Heart right ventricle (tissue), 16 donors: Measurements from ENCODE around the gene TOPAZ1. TPM values are rescaled to one million over a fixed set of nuclear protein-coding genes. Genes with fewer than 3 reads are reported as not detected.
"Not testable (repeated sequence)": the region's sequence is repeated elsewhere in the genome, so short reads cannot be mapped to it uniquely, and the experiment has no call there.

Source experiments
- ATAC-seq, 8 donors: fragments of 200-7000 bp; cut with Tn5 transposase; one replicate each; pipeline ENCODE4 v1.9.1; 2020; ENCODE audit warnings: mild to moderate bottlenecking in 8 of 8, moderate library complexity in 8 of 8, moderate number of reproducible peaks in 1 of 8
- DNase-seq, 2 donors: peaks; one replicate each; pipeline ENCODE4 v3.0.0-alpha.2; 2020
- H3K27ac ChIP-seq, 10 donors: fragments of 200-600 bp; sonication (generic) in 2 of 10; one replicate each; pipeline versions ENCODE4 v1.5.0 to v1.8.0; 2020 to 2022; ENCODE audit warnings: mild to moderate bottlenecking in 3 of 10
- H3K27me3 ChIP-seq, 7 donors: fragments of 200-600 bp; one replicate each; pipeline ENCODE4 v1.8.0; 2021 to 2022; ENCODE audit warnings: mild to moderate bottlenecking in 2 of 7
- H3K36me3 ChIP-seq, 9 donors: fragments of 200-600 bp; sonication (generic) in 1 of 9; one replicate each; pipeline versions ENCODE4 v1.5.0 to v1.8.0; 2020 to 2022; ENCODE audit warnings: mild to moderate bottlenecking in 2 of 9
- H3K4me1 ChIP-seq, 9 donors: fragments of 200-600 bp; sonication (generic) in 1 of 9; one replicate each; pipeline versions ENCODE4 v1.5.0 to v1.8.0; 2020 to 2022; ENCODE audit warnings: mild to moderate bottlenecking in 4 of 9
- H3K4me3 ChIP-seq, 10 donors: fragments of 200-600 bp; sonication (generic) in 2 of 10; one replicate each; pipeline versions ENCODE4 v1.5.0 to v1.8.0; 2020 to 2022; ENCODE audit warnings: mild to moderate bottlenecking in 7 of 10, moderate library complexity in 2 of 10
- H3K9me3 ChIP-seq, 11 donors: fragments of 200-600 bp in 10 of 11; sonication (generic) in 2 of 11; one replicate each; pipeline versions ENCODE4 v1.5.0 to v1.8.0; 2013 to 2022; ENCODE audit warnings: mild to moderate bottlenecking in 2 of 11, control low read depth in 1 of 11, moderate library complexity in 1 of 11
- WGBS, 2 donors: extraction: QIAGEN DNeasy Blood & Tissue Kit; methylation state at CpG; one replicate each; pipeline ENCODE4 v1.1.7; 2013; ENCODE audit warnings: inconsistent platforms in 1 of 2; 5-methylcytosine and 5-hydroxymethylcytosine counted together
- intact Hi-C, 10 donors: fragments of 100-400 bp; cut with DNase I; formaldehyde crosslinking; loops; one replicate each; pipeline versions ENCODE4 v1.11.1 to v1.14.2; 2022
- polyA plus RNA-seq, 2 donors: library from polyadenylated mRNA; stranded (reverse); fragments of 200-250 nt; gene quantifications; one replicate each; pipeline ENCODE4 v1.2.3, GENCODE V29; 2013
- total RNA-seq, 10 donors: library from RNA; stranded (reverse); fragmentation: NEBNext Ultra II Directional in 3 of 10; extraction: Animal tissue kit (Norgen Biotek cat#: 25700) in 3 of 10; gene quantifications; one replicate each; pipeline versions ENCODE4 v1.2.1 to v1.2.4, GENCODE V29; 2021 to 2023
- TF ChIP-seq, protein P1 (sequence below), 9 donors: fragments of 200-600 bp; sonication (generic) in 2 of 9; IDR thresholded peaks; one replicate each; pipeline versions ENCODE4 v1.5.0 to v1.8.0; 2021 to 2022; ENCODE audit warnings: antibody characterized with exemption in 9 of 9, mild to moderate bottlenecking in 5 of 9, moderate library complexity in 1 of 9
- donor health status: Arrhythmogenic right ventricular cardiomyopathy.
- donor health status: ischemic (EF 13 %, LVEDD 7.1; RV severe dilation, severe dysfunction).
- donor health status: healthy with polysubstance abuse.
- donor health status: DM: no; HTN: yes; CAD: no.
- donor health status: DM: no; HTN: no; CAD: no.
- donor health status: ischemic (EF 25% LVEDD 6.9; RV normal size, moderate dysfunction).
- donor health status: ischemic (EF 25% LVEDD 5.7; RV mildly dilated, moderate dysfunction).
- donor health status: healthy.
- donor health status: DM: yes; HTN: yes; CAD: no.
- donor health status: Ischemic cardiomyopathy.
- donor health status: ischemic (EF 35%, LVEDD 5.7; RV mildly dilated, moderate dysfunction).
- donor health status: nonischemic (EF 11% LVEDD 7.7; RV severe dilation, severe dysfunction).
- donor health status: DM: yes; HTN: yes; CAD: no.
- donor health status: PGD.
- donor health status: ischemic (EF 29% LVEDD 5.4; RV normal size, mild dysfunction).
- donor health status: nonischemic (EF 23%, LVEDD 6.1; RV moderate dilation, normal function).

TOPAZ1 gene
- total and polyA plus RNA-seq, 12 donors: not detected

DNA sequence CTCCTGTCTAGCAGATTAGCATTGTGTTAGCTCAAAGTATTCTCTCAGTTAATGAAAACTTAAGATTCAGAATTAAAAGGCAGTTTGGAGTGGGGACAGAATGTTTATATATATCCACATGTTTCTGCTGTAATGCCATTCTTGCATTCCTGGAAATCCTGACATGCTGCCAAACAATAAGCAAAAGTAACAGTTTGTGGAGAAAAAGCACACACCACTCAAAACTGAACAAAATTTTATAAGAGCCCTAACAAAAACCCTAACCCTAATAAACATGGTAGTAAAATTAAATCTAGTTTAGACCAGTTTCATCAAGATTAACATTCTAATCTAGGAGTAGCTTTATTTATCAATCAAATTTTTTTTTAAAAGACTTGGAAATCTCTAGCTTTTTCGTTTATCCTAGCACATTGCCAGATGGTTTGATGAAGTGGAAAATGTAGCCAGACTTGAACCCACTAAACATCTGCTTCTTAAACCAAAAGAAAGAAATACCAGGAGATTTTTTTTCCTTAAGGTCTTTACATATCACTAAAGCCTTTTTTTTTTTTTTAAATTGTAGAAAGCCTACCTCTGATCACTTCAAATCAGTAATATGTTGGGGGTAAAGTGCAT lies 100.6 kb downstream of the TOPAZ1 start:
- TF ChIP-seq, protein P1, sequence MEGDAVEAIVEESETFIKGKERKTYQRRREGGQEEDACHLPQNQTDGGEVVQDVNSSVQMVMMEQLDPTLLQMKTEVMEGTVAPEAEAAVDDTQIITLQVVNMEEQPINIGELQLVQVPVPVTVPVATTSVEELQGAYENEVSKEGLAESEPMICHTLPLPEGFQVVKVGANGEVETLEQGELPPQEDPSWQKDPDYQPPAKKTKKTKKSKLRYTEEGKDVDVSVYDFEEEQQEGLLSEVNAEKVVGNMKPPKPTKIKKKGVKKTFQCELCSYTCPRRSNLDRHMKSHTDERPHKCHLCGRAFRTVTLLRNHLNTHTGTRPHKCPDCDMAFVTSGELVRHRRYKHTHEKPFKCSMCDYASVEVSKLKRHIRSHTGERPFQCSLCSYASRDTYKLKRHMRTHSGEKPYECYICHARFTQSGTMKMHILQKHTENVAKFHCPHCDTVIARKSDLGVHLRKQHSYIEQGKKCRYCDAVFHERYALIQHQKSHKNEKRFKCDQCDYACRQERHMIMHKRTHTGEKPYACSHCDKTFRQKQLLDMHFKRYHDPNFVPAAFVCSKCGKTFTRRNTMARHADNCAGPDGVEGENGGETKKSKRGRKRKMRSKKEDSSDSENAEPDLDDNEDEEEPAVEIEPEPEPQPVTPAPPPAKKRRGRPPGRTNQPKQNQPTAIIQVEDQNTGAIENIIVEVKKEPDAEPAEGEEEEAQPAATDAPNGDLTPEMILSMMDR (IDR thresholded peaks at IDR 0.05): no peak
- H3K27me3 ChIP-seq: no peaks in the 10 kb centered on the region
- peak overlapping the region in 5 of 10 donors; percentile 2 to 51 (median 17) for H3K27ac ChIP-seq
- no peaks in the 10 kb centered on the region for H3K9me3 ChIP-seq
- intact Hi-C loops: no loop called here
- no peak for DNase-seq
- ATAC-seq: no peak
- WGBS, 2 donors: 27 to 45% methylated on average over 1 of the region's 1 CpG
- H3K4me3 ChIP-seq: no peak overlapping the region
- no peaks in the 10 kb centered on the region for H3K36me3 ChIP-seq
- peaks cover 0 to 54% (median 38%) of the 10 kb centered on the region in 9 donors for H3K4me1 ChIP-seq

DNA sequence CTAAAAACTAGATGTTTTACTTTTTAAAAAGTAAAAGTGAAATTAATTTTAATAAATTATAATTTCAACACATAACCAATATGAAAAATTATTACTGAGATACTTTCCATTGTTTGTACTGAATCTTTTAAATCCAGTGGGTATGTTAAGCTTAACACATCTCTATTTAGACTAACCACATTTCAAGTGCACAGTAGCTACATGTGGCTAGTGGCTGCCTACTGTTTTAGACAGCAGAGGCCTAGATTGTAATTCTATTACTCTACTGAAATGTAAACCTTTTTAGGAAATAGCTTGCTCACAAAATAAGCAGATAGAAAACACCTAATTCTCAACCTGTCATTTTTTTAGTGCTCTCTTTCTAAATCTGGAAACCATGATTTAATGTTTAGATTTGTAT lies 101.7 kb downstream of the TOPAZ1 start:
- no peaks in the 10 kb centered on the region for H3K9me3 ChIP-seq
- H3K27me3 ChIP-seq: no peaks in the 10 kb centered on the region
- peaks cover 0 to 53% (median 33%) of the 10 kb centered on the region in 9 donors for H3K4me1 ChIP-seq
- H3K27ac ChIP-seq: peak overlapping the region in 2 of 10 donors; percentile 5 to 51
- TF ChIP-seq, protein P1 (IDR thresholded peaks at IDR 0.05): no peak
- H3K36me3 ChIP-seq: no peaks in the 10 kb centered on the region
- H3K4me3 ChIP-seq: no peak overlapping the region
- intact Hi-C loops: loop anchor here in 1 of 10 donors (1.0 kb wide), 1 partner anchor 12 kb away; no protein-coding TSS in a partner anchor
- DNase-seq (no peak), ATAC-seq (no peak)

DNA sequence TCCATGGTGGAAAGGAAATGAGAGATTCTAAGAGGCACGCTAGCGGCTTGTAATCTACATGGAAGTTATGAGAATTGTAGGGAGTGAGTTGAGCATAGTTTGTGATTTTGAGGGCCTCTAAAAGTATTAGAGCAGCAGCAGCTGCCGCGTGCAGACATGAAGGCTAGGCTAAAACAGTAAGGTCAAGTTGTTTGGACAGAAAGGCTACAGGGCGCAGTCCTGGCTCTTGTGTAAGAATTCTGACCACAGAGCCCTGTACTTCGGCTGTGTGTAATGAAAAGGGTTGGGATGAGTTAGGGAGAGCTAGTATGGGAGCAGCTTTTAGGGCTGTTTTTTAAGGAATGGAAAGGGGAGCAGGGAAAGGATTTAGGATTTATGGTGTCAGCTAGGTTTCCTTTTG lies 104.9 kb downstream of the TOPAZ1 start:
- intact Hi-C loops: not testable (repeated sequence)

DNA sequence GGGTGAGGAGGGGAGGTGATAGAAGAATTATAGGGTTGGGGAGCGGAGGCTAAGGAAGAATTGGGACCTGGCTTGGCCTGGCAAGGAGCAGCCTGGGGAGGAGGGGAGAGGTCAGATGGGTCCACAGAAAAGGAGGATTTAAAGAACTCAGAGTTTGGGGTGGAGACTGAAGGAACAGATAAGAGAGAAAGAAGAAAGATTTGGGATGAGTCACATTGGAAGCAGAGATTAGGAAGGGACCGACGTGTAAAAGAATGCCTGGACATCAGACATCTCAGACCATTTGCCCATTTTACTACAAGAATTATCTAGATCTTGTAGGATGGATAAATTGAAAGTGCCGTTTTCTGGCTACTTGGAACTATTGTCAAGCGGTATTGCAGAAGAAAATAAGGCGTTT lies 107.3 kb downstream of the TOPAZ1 start:
- ATAC-seq (no peak), DNase-seq (no peak)
- intact Hi-C loops: no loop called here
- no peak overlapping the region for H3K27ac ChIP-seq
- no peak overlapping the region for H3K4me3 ChIP-seq
- no peaks in the 10 kb centered on the region for H3K27me3 ChIP-seq
- peaks cover 0 to 8% (median 0%) of the 10 kb centered on the region in 9 donors for H3K36me3 ChIP-seq
- TF ChIP-seq, protein P1 (IDR thresholded peaks at IDR 0.05): no peak
- H3K4me1 ChIP-seq: peaks cover 0 to 25% (median 6%) of the 10 kb centered on the region in 9 donors
- peaks cover 0 to 6% (median 0%) of the 10 kb centered on the region in 11 donors for H3K9me3 ChIP-seq
- 75 to 76% methylated on average over 6 of the region's 6 CpGs for WGBS, 2 donors

More for the DNA sequence above, 104.9 kb downstream of the TOPAZ1 start:
- not testable (repeated sequence) for DNase-seq, H3K9me3 ChIP-seq, H3K36me3 ChIP-seq, H3K4me3 ChIP-seq, ATAC-seq, H3K27me3 ChIP-seq
- H3K27ac ChIP-seq: peak overlapping the region in 3 of 10 donors; percentile 4 to 51 (median 12)
- peaks cover 0 to 38% (median 11%) of the 10 kb centered on the region in 9 donors for H3K4me1 ChIP-seq
- WGBS, 2 donors: 85 to 88% methylated on average over 6 of the region's 6 CpGs

DNA sequence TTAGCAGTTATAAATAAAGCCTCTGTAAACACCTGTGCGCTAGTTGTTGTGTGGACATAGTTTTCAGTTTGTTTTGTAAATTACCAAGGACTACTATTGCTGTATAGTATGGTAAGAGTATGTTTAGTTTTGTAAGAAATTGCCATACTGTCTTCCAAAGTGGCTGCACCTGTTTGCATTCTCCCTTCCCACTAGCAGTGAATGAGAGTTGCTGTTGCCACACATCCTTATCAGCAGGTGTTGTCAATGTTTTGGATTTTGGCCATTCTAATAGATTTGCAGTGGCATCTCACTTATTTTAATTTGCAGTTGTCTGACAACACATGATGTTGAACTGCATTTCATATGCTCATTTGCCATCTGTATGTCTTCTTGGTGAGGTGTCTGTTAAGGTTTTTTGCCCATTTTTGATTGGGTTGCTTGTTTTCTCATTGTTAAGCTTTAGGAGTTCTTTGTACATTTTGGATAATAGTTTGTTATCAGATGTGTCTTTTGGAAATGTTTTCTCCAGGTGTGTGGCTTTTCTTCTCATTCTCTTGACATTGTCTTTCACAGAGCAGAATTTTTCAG lies 111.8 kb downstream of the TOPAZ1 start:
- Histone ChIP-seq H3K4me3 (no peak overlapping the region), H3K9me3 (peaks cover 0 to 10% (median 0%) of the 10 kb centered on the region in 11 donors), H3K36me3 (peaks cover 0 to 17% (median 3%) of the 10 kb centered on the region in 9 donors), H3K27me3 (no peaks in the 10 kb centered on the region), H3K4me1 (peaks cover 0 to 34% (median 19%) of the 10 kb centered on the region in 9 donors), H3K27ac (peak overlapping the region in 1 of 10 donors; percentile 26)
- 91 to 94% methylated on average over 1 of the region's 1 CpG for WGBS, 2 donors
- intact Hi-C loops: no loop called here
- DNase-seq (no peak), ATAC-seq (no peak)
- TF ChIP-seq, protein P1 (IDR thresholded peaks at IDR 0.05): no peak
